ENCODE results near the gene RASSF8. TPM values are rescaled to one million over a fixed set of nuclear protein-coding genes. Genes with fewer than 3 reads are reported as not detected.

Gene RASSF8
- total and polyA plus RNA-seq, 11 donors: 5.2 to 44.6 (median 28.5) TPM

DNA sequence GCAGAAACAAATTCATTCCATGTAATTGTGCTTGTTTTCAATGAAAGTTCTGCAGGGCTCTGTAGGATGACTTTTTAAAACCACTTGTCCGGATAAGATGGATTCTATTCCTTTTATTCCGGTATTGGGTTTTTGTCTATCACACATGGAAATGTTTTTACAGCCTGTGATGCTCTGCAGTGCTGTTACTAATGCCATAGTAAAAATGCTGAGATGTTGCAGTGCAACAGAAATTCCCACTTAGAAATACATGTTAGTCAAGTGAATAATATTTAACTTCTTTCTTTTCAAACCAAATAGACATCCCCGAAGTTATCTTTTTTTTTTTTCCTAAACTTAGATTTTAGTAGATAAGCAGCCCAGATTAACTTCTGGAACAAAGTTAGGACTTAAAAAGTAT, 71.9 kb downstream of the RASSF8 start:
- Histone ChIP-seq H3K9me3 (no peaks in the 10 kb centered on the region), H3K4me3 (no peak overlapping the region), H3K27ac (peak overlapping the region in 1 of 12 donors; percentile 38), H3K4me1 (peaks cover 0 to 54% (median 11%) of the 10 kb centered on the region in 12 donors), H3K36me3 (no peaks in the 10 kb centered on the region), H3K27me3 (no peaks in the 10 kb centered on the region)
- TF ChIP-seq, protein P1, sequence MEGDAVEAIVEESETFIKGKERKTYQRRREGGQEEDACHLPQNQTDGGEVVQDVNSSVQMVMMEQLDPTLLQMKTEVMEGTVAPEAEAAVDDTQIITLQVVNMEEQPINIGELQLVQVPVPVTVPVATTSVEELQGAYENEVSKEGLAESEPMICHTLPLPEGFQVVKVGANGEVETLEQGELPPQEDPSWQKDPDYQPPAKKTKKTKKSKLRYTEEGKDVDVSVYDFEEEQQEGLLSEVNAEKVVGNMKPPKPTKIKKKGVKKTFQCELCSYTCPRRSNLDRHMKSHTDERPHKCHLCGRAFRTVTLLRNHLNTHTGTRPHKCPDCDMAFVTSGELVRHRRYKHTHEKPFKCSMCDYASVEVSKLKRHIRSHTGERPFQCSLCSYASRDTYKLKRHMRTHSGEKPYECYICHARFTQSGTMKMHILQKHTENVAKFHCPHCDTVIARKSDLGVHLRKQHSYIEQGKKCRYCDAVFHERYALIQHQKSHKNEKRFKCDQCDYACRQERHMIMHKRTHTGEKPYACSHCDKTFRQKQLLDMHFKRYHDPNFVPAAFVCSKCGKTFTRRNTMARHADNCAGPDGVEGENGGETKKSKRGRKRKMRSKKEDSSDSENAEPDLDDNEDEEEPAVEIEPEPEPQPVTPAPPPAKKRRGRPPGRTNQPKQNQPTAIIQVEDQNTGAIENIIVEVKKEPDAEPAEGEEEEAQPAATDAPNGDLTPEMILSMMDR (IDR thresholded peaks at IDR 0.05): no peak
- no peak for TF ChIP-seq POLR2A (IDR thresholded peaks at IDR 0.05)
- 80 to 88% (median 85%) methylated on average over 3 of the region's 3 CpGs for WGBS, 4 donors
- DNase-seq (no peak), ATAC-seq (no peak)
- intact Hi-C loops (cut with DNase I): loop anchor here in 1 of 10 donors (2.0 kb wide), 1 partner anchor 594 kb away; no protein-coding TSS in a partner anchor

DNA sequence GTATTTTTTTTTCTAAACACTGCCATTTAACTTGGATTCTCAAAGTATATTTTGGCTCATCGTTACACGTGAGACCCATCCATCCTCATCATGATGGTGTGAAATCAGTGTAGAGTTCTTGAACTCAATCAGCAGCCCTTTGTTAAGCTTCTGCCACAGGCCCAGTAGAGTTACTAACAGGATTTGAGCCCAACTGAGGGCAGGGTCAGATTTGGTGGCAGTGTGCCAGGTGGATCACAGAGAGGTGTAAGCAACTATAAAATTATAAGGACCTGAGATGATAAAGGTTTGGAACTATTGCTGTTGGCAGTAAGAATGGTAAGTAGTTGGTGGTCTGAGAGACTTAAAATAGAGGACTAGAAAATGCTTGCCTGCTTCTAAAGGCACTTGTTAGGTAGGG, 72.8 kb downstream of the RASSF8 start:
- ATAC-seq: no peak
- intact Hi-C loops (cut with DNase I): loop anchor here in 1 of 10 donors (2.0 kb wide), 1 partner anchor 595 kb away; no protein-coding TSS in a partner anchor
- H3K4me1 ChIP-seq: peaks cover 0 to 54% (median 11%) of the 10 kb centered on the region in 12 donors

DNA sequence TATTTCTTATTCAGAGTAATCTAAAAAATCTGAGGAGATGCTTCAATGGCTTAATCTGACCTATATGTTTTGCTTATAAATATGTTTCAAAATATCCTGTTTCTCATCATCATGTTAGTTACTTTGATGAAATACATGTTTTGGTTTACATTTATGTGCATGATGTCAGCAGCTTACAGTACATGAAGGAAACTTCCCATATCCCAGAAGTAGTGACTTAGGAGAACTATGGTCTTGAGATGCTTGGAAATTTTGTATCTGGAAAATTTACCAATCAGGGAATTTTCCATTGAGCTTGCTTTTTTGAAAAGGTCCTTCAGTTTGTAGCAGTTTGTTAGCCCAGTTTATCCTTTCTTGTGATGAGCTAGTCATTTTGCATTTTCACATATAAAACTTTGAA, 73.3 kb downstream of the RASSF8 start:
- no peak for ATAC-seq
- H3K4me1 ChIP-seq: peaks cover 0 to 54% (median 12%) of the 10 kb centered on the region in 12 donors
- intact Hi-C loops (cut with DNase I): loop anchor here in 1 of 10 donors (2.0 kb wide), 1 partner anchor 595 kb away; no protein-coding TSS in a partner anchor

More for the DNA sequence above, 72.8 kb downstream of the RASSF8 start:
- Histone ChIP-seq H3K36me3 (no peaks in the 10 kb centered on the region), H3K4me3 (no peak overlapping the region), H3K27me3 (no peaks in the 10 kb centered on the region), H3K9me3 (no peaks in the 10 kb centered on the region), H3K27ac (no peak overlapping the region)
- no peak for DNase-seq
- 93 to 94% (median 94%) methylated on average over 2 of the region's 2 CpGs for WGBS, 4 donors
- TF ChIP-seq, protein P1 (IDR thresholded peaks at IDR 0.05): no peak
- no peak for TF ChIP-seq POLR2A (IDR thresholded peaks at IDR 0.05)

DNA sequence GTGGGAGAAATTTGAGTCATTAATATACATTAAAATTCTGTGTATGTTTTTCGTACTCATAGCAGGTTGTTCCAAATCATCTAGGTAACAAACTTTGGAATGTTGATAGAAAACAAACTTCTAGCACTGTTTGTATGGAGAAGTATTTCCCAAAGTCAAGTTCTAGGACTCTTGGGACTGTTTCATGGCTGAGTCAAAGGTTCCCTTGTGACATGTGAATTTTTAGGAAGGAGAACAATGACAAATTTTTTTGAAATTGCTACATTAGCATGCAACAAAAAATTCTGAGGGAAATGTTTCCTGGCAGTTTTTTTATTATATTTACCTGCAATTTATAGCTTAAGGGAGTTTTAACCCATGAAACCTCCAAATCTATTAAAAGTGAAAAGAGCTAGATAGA, 73.8 kb downstream of the RASSF8 start:
- peak overlapping the region in 1 of 12 donors; percentile 12 for H3K27ac ChIP-seq
- no peak overlapping the region for H3K4me3 ChIP-seq
- DNase-seq (no peak), ATAC-seq (no peak)
- H3K36me3 ChIP-seq: no peaks in the 10 kb centered on the region
- no peaks in the 10 kb centered on the region for H3K27me3 ChIP-seq
- WGBS, 4 donors: 85 to 90% (median 88%) methylated on average over 1 of the region's 1 CpG
- no peak for TF ChIP-seq POLR2A (IDR thresholded peaks at IDR 0.05)
- TF ChIP-seq, protein P1 (IDR thresholded peaks at IDR 0.05): no peak
- intact Hi-C loops (cut with DNase I): no loop called here
- no peaks in the 10 kb centered on the region for H3K9me3 ChIP-seq
- peaks cover 0 to 54% (median 15%) of the 10 kb centered on the region in 12 donors for H3K4me1 ChIP-seq

More for the DNA sequence above, 73.3 kb downstream of the RASSF8 start:
- no peaks in the 10 kb centered on the region for H3K36me3 ChIP-seq
- H3K27me3 ChIP-seq: no peaks in the 10 kb centered on the region
- peak overlapping the region in 1 of 12 donors; percentile 12 for H3K27ac ChIP-seq
- H3K4me3 ChIP-seq: no peak overlapping the region
- TF ChIP-seq, protein P1 (IDR thresholded peaks at IDR 0.05): no peak
- TF ChIP-seq POLR2A (IDR thresholded peaks at IDR 0.05): no peak
- H3K9me3 ChIP-seq: no peaks in the 10 kb centered on the region
- no peak for DNase-seq

All from heart left ventricle (tissue), 16 donors.